Eye (tissue), 1 donor: ENCODE results near the gene MAP2K5.

ENCODE experiments used
- DNase-seq: peaks from one replicate; pipeline ENCODE4 v3.0.0-alpha.2; 2015

Gene MAP2K5

GRCh38 chr15:67809866-67810265 is 267.4 kb downstream of the MAP2K5 start:
- no peak for DNase-seq

- DNase-seq = no peak
Measured at GRCh38 chr15:67812241-67812644, 269.7 kb downstream of the MAP2K5 start.

DNA sequence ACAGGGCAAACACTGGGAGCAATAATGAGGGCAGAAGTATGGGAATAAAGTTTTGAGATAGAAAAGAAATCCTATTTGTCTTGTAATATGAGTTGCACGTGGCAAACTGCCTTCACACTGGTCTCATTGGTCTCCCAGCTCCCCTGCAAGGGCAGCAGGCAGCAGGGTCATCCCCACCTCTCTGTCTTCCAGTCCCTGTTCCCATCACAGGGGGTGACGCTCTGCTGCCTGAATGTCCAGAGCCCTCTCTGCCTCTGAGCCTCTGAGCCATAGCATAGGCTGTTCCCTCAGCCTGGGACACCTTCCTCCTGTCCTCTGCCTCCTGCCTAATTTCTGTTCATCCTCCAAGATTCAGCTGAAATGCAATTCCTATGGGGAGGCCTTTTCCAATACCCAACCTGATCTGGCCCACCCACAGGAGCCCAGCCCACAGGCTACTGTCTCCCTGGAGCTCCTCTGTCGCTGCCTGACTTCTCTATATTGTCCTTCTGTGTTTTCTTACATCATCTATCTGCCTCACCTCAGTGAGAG is 270.7 kb downstream of the MAP2K5 start:
- DNase-seq = no peak

DNA sequence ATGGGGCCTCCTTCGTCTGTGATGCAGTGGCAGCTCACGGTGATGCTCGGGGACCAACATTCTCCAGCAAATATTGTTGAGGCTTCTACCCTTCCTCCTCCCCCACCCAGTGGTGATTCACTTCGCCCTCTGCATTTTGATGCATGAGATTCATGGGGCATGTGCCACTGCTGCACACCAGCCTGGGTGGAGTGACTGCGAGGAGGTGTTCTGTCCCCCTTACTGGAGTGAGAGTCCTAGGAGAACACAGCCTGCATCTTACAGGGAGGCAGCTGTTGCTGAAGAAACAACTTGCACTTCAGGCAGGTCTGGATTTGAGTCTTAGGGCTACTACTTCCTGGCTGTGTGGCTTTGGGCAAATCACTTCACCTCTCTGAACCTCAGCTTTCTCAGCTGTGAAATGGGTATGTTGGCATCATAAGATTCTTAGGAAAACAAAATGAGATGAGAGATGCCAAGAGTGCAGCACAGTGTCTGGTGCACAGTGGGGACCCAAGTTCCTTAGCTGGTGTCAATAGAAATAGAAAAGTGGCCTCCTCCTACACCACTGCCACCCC is 272.6 kb downstream of the MAP2K5 start:
- no peak for DNase-seq

DNA sequence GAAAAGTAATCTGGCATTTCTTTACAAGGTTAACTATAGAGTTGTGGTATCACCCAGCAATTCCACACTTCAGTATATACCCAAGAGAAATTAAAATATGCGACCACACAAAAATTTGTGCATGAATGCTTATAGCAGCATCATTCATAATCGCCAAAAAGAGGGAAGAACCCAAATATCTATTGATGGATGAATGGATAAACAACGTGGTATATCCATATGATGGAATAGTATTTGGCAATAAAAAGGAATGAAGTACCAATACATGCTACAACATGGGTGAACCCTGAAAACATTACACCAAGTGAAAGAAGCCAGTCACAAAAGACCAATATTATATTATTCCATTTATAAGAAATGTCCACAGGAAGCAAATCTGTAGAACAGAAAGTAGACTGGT is 274.2 kb downstream of the MAP2K5 start:
- no peak for DNase-seq

DNA sequence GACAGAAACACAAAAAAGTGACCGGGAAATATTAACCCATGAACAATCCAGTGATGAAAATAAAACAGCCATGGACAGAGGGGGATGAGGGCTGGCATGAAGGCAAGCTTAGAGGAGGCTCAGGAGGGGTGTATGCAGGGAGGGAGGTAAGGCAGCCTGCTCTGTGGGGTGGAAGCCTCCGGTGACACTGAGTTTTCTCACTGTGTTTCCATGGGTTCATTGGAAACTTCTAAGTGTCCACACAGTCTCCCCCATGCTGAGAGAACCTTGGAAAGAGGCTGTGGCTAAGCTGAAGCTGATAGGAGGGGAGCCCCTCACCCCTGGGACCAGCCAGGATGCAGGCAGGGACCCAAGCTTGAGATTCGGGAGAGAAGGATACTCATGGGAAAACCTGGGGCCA is 276.0 kb downstream of the MAP2K5 start:
- DNase-seq = no peak

DNA sequence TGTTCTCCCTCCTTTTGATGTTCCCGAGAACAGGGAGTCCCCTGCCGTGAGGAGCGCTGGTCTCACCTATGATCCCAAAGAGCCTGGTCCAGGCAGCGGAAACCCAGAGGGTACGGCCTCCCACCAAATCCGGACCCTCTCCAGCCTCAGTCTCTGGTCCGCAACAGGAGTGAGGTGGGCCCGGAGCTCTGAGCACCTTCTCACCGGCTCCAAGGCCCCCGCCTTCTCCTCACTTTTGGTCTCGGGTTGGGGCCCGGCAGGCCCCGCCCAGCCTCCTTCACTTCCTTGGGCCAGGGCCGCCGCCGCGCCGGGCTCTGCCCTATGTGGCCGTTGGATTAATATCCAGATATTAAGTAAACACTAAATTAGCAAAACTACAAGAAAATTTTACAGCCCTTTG is 277.1 kb downstream of the MAP2K5 start:
- no peak for DNase-seq

DNA sequence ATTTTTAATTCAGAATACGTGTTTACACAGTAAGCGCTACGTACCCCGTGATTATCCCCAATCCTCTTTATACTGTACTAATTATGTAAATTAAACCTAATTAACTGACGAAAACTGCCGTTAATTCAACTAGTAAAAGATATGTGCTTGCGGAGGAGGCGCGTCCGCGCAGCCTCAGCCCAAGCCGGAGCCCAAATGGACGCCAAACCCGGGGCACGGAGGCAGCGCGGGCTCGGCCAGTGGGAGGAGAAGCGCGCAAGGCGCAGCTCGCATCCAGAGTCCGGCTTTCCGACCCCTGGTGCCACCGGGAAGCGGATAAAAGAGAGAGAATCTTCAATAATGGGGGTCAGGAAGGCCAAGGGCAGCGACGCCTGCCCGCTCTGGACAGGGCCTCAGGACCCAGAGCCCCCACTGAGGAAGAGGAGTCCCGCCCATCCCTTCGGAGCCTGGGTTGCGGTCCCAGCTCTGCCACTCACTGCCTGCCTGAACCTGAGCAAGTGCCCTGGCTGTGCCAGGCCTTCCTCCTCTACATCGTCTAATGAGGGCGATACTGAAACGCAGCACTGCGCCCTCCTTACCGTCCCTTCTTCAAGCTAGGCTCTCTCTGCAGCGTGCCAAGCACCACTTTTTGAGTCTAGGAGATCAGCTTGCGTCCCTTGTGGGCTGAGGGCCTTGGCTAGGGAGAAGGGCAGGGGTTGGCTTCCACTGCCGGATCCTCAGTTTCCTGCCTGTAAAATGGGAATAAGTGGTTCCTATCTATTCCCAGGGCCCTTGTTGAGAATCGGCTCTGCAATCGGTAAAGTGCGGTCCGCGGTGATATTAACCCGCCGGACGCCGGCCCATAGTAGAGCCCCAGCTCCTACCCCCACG is 277.9 kb downstream of the MAP2K5 start:
- DNase-seq = peak; percentile 50

DNA sequence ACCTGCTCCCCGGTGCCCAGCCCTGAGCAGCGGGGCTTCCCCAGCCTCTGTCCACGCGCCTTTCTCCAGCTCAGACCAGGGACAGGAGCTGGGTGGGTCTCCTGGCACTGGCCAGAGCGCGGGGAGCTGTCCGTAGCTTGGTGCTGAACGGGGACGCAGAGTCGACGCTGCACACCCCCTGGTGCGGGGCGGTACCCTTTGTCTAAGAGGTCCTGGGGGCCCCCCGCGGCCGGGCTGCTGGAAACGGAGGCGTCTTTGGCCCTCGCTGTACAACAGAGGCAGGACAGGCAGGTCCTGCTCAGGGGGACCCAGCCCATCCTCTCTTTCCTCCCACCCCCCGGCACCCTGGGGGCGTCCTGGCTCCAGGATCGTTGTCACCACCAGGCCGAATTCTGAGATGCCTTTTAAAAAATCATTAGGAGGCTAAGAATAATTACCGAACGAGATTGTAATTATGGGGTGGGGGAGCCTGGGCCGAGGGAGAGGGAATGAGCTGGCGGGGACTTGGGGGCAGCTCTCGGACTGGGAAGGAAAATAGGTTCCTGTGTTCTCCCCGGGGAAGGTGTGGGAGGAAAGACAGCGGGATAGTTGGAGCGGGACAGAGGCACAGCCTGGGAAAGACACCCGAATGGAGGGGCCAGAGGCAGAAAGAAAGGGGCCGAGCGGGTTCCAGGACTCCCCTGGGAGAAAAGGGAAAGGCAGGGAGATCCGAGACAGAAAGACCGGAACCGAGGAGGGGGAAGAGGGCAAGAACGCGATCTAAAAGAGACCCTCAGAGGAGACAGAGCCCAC is 278.7 kb downstream of the MAP2K5 start:
- DNase-seq = peak; percentile 88

DNA sequence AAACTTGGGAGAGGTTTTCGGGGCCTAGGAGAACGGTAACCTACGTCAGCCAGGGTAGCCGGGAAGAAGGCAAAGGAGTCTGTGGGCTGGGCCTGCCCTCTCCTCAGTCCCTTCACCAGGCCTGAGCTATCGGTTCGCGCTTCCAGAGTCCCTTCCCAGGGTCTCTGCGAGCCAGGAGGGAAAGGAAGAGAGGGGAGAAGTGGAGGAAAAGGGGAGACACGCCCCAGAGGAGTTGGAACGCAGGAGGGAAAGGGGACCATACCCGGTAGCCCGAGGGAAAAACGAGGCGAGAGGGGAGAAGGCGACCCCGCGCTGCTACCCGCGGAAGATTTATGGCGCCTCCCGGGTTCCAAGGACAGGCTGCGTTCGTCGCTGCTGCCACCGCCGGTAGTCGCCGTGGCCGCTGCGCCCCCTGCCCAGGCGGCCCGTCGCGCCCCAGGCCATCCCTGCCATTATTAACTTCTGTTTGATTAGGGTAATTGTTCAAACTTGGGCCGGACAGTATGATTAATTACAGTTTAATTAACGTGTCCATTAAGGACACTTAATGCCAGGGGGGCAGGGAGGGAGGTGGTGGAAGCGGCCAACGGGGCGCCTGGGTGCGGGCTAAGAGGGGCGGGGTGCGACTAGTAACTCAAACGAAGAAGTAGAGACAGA is 279.4 kb downstream of the MAP2K5 start:
- peak; percentile 22 for DNase-seq

DNA sequence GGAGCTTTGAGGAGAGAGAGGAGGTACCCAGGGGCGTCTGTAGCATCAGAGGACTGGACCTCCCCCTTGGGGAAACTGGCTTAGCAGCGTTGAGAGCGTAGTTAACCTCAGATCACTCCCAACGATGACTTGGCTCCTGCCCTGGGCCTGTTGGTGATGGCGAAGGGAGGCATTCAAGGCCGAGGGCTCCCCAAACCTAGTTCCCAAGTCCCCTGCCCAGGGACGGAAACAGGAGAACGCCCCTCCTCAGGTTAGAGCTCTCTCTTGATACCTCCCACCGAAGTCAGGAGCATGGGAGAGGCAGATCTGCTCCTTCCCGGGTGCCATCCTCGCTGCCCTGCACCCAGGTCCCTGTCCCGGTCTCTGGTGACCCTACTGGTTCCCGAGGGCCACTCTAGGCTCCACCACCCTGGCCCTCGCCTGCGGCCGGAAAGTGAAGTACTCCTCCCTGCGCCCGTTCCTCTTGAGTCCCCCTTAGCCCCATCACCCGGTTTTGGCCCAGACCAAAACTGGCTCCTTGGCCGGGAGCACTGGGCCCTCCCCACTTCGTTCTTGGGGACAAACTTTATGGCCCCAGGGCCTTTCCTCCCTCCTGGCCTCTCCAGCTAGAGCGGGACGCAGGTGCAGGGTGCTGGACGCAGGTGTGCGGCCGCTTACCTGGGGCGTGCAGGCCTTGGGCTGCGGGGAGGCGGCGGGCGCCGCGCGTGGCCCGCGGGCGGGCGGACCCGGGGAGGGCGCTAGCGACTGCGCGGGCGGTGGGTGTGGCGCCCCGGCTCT is 280.2 kb downstream of the MAP2K5 start:
- peak; percentile 30 for DNase-seq

- peak; percentile 60 for DNase-seq
Measured at GRCh38 chr15:67823314-67824196, 281.1 kb downstream of the MAP2K5 start.

DNA sequence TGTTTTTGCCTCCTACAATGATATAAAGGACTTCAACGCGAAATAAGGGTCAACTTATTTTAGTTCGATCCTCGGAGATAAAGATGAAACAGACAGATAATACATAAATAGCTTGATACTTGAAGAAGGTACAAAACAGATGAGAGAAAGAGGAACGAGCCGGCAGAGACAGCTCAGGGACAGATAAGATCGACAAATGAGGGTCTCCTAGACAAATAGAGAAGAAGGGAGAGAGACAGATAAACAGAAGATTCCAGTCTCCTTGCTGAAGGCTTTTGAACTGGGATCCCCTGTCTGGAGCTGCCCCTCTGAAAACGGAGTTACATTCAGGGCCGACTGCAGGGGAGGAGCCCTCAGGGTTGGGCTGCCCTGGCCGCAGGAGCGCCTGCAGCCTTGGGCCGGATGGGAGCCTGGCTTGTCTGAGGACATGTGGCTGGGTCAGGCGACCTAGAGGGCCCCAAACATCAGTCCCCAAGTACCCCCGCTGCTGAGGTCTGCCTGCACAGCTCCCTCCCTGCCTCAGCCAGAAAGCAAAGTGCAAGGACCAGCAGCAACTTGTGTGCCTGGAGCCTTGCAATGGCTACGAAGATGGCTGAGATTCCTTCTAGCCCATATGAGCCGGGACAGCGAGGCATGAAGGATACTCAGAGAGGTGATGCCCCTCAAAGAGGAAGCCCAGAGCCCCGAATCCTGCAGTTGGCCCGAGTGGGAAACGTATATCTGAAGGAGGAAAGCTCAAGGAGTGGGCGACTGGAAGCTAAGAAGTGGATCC is 281.9 kb downstream of the MAP2K5 start:
- peak; percentile 56 for DNase-seq

- peak; percentile 68 for DNase-seq
Measured at GRCh38 chr15:67824976-67825880, 282.7 kb downstream of the MAP2K5 start, which contains the start of gene SKOR1. TSS of gene SKOR1 (plus strand) at chr15:67825509. CDS start at chr15:67825603, 94 bp downstream.

DNA sequence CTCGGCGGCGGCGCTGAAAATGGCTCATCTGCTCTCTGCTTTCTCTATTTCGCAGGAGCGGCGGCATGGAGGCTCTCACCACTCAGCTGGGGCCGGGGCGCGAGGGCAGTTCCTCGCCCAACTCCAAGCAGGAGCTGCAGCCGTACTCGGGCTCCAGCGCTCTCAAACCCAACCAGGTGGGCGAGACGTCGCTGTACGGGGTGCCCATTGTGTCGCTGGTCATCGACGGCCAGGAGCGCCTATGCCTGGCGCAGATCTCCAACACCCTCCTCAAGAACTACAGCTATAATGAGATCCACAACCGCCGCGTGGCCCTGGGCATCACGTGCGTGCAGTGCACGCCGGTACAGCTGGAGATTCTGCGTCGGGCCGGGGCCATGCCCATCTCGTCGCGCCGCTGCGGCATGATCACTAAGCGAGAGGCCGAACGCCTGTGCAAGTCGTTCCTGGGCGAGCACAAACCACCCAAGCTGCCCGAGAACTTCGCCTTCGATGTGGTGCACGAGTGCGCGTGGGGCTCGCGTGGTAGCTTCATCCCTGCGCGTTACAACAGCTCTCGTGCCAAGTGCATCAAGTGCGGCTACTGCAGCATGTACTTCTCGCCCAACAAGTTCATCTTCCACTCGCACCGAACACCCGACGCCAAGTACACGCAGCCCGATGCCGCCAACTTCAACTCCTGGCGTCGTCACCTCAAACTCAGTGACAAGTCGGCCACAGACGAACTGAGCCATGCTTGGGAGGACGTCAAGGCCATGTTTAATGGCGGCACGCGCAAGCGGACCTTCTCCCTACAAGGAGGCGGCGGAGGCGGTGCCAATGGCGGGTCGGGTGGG is 283.6 kb downstream of the MAP2K5 start:
- DNase-seq = peak; percentile 61

DNA sequence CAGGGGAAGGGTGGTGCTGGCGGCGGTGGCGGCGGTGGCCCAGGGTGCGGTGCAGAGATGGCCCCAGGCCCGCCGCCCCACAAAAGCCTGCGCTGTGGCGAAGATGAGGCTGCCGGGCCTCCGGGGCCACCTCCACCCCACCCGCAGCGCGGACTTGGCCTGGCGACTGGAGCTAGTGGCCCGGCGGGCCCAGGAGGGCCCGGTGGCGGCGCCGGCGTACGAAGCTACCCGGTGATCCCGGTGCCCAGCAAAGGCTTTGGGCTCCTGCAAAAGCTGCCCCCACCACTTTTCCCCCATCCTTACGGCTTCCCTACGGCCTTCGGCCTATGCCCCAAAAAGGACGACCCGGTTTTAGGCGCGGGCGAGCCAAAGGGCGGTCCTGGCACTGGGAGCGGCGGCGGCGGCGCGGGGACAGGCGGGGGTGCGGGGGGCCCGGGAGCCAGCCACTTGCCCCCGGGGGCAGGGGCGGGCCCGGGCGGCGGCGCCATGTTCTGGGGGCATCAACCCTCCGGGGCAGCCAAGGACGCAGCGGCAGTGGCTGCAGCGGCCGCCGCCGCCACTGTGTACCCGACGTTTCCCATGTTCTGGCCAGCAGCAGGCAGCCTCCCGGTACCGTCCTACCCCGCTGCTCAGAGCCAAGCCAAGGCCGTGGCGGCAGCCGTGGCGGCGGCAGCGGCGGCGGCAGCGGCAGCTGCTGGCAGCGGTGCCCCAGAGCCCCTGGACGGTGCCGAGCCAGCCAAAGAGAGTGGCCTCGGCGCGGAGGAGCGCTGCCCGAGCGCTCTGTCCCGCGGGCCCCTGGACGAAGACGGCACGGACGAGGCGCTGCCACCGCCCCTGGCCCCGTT is 284.4 kb downstream of the MAP2K5 start:
- DNase-seq = peak; percentile 30
